ENCODE data around the gene FAM117B. TPM values are rescaled to one million over a fixed set of nuclear protein-coding genes. Genes with fewer than 3 reads are reported as not detected.
A peak's percentile ranks its signal among the peaks of the same experiment; 100 is the strongest.

Gene FAM117B
- total RNA-seq, 1 experiment from 2014 or later, result 24.0 TPM

DNA sequence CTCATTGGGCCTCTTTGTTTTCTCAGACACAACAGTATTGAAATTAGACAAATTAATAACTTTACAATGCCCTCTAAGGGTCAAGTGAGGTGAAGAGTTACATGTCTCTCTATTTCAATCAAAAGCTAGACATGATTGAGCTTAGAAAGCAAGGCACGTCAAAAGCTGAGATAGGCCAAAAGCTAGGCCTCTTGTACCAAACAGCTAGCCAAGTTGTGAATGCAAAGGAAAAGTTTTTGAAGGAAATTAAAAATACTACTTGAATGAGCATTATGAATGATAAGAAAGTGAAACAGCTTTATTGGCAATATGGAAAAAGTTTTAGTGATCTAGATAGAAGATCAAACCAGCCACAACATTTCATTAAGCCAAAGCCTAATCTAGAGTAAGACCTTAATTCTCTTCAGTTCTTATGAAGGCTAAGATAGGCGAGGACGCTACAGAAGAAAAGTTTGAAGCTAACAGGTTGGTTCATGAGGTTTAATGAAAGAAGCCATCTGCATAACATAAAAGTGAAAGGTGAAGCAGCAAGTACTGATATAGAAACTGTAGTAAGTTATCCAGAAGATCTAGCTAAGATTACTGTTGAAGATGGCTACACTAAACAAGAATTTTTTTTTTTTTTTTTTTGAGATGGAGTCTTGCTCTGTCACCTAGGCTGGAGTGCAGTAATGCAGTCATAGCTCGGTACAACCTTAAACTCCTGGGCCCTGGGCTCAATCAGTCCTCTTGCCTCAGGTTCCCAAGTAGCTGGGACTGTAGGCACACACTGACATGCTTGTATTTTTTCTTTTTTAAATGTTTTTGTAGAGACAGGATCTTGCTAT is 65.5 kb downstream of the FAM117B start:
- Histone ChIP-seq H2BK20ac (ENCODE audit: low read depth, low read length, poor library complexity, severe bottlenecking) (no peak overlapping the region), H3K56ac (ENCODE audit: insufficient read length, low read depth, low read length) (no peak overlapping the region), H2AFZ (ENCODE audit: low read length) (no peak overlapping the region), H4K91ac (ENCODE audit: insufficient read length, low read depth, low read length) (no peak overlapping the region), H2BK5ac (ENCODE audit: insufficient read length, low read length) (no peak overlapping the region), H3K18ac (ENCODE audit: insufficient read length, low read depth, low read length) (no peak overlapping the region), H2BK15ac (ENCODE audit: low read depth, low read length) (no peak overlapping the region), H3K4ac (ENCODE audit: low read depth, low read length) (no peak overlapping the region), H3K79me1 (ENCODE audit: insufficient read depth, low read depth, low read length, poor library complexity, severe bottlenecking) (peaks cover 3% of the 10 kb centered on the region), H3K27ac (ENCODE audit: insufficient read length, low read depth, low read length) (no peak overlapping the region), H3K79me2 (ENCODE audit: insufficient read depth, low read length) (no peaks in the 10 kb centered on the region; the same call in 1 of the 2 replicates), H2BK120ac (ENCODE audit: low read depth, low read length, poor library complexity, severe bottlenecking) (no peak overlapping the region), H4K20me1 (ENCODE audit: control insufficient read depth, insufficient read depth, insufficient read length) (no peaks in the 10 kb centered on the region), H3T11ph (ENCODE audit: low read length) (no peak overlapping the region), H4K5ac (ENCODE audit: insufficient read length, low read depth, low read length) (no peak overlapping the region), H3K23ac (ENCODE audit: insufficient read length, low read depth, low read length) (no peak overlapping the region), H4K8ac (replicated peaks; ENCODE audit: insufficient read length, low read depth, low read length) (no peak overlapping the region), H3K4me1 (ENCODE audit: insufficient read depth, low read length) (no peaks in the 10 kb centered on the region), H3K27me3 (ENCODE audit: insufficient read depth, low read length) (no peaks in the 10 kb centered on the region), H2BK12ac (ENCODE audit: insufficient read length, low read depth, low read length) (no peak overlapping the region), H3K23me2 (ENCODE audit: insufficient read length, low read depth, low read length, poor library complexity, severe bottlenecking) (no peaks in the 10 kb centered on the region), H3K9me3 (ENCODE audit: control insufficient read depth, low read depth, low read length) (no peaks in the 10 kb centered on the region), H3K14ac (ENCODE audit: insufficient read depth, low read length) (no peak overlapping the region), H2AK5ac (ENCODE audit: insufficient read length, low read length) (no peak overlapping the region), H3K4me2 (ENCODE audit: insufficient read depth, insufficient read length, low read length) (no peak overlapping the region), H3K9ac (ENCODE audit: extremely low read depth, insufficient read length, low read length) (no peak overlapping the region)
- peak overlapping the region; percentile 74 to 89 (median 78); a peak in 4 of 7 replicates for H3K27ac Mint-ChIP-seq
- TF ChIP-seq, protein P1, sequence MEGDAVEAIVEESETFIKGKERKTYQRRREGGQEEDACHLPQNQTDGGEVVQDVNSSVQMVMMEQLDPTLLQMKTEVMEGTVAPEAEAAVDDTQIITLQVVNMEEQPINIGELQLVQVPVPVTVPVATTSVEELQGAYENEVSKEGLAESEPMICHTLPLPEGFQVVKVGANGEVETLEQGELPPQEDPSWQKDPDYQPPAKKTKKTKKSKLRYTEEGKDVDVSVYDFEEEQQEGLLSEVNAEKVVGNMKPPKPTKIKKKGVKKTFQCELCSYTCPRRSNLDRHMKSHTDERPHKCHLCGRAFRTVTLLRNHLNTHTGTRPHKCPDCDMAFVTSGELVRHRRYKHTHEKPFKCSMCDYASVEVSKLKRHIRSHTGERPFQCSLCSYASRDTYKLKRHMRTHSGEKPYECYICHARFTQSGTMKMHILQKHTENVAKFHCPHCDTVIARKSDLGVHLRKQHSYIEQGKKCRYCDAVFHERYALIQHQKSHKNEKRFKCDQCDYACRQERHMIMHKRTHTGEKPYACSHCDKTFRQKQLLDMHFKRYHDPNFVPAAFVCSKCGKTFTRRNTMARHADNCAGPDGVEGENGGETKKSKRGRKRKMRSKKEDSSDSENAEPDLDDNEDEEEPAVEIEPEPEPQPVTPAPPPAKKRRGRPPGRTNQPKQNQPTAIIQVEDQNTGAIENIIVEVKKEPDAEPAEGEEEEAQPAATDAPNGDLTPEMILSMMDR (conservative IDR thresholded peaks at IDR 0.05), result no peak
- peaks cover 32 to 48% (median 39%) of the 10 kb centered on the region in 3 experiments for H3K36me3 Mint-ChIP-seq (ENCODE audit: insufficient read depth in 1 of 3, low read depth in 3 of 3)
- no peak overlapping the region for H3K4me3 Mint-ChIP-seq
- H3K9me3 Mint-ChIP-seq, result peaks cover 8 to 10% of the 10 kb centered on the region in 2 experiments; a peak in 3 of 5 replicates
- no peaks in the 10 kb centered on the region for H3K27me3 Mint-ChIP-seq (ENCODE audit: low read depth)
- peaks cover 0 to 28% of the 10 kb centered on the region in 2 experiments; a peak in 2 of 4 replicates for H3K4me1 Mint-ChIP-seq
- WGBS (ENCODE audit: extremely low coverage, insufficient read length, low lambda C conversion rate), result no CpG with 5 or more reads among the region's 4 CpGs
- no peak for DNase-seq

Data from H9 (cell line).